GM18870 (cell line): Measurements from ENCODE around the gene STH.

Source experiments
- ATAC-seq: cut with Tn5 transposase; IDR thresholded peaks from one replicate; pipeline ENCODE4 v1.9.1; 2021; ENCODE audit warnings: moderate library complexity; ENCODE audit not compliant: unreplicated experiment

Gene STH

GRCh38 chr17:45984368-45984767, 14.7 kb upstream of the STH start:
- no peak for ATAC-seq

- no peak for ATAC-seq
Observed at GRCh38 chr17:45985447-45985846, 13.6 kb upstream of the STH start.

GRCh38 chr17:45986056-45986455, 13.0 kb upstream of the STH start:
- no peak for ATAC-seq

GRCh38 chr17:45987706-45988105, 11.3 kb upstream of the STH start:
- ATAC-seq = no peak

- ATAC-seq = no peak
Observed at GRCh38 chr17:45989759-45990158, 9.3 kb upstream of the STH start.

GRCh38 chr17:45990886-45991285, 8.2 kb upstream of the STH start:
- ATAC-seq = no peak

GRCh38 chr17:45991341-45991740, 7.7 kb upstream of the STH start:
- ATAC-seq = no peak

GRCh38 chr17:45992175-45992574, 6.9 kb upstream of the STH start:
- ATAC-seq = no peak

GRCh38 chr17:45992904-45993303, 6.1 kb upstream of the STH start:
- ATAC-seq = no peak

GRCh38 chr17:45993962-45994627, 5.0 kb upstream of the STH start:
- no peak for ATAC-seq

GRCh38 chr17:45994987-45995386, 4.1 kb upstream of the STH start:
- no peak for ATAC-seq

- ATAC-seq = no peak
Observed at GRCh38 chr17:45995627-45996270, 3.3 kb upstream of the STH start.

- no peak for ATAC-seq
Observed at GRCh38 chr17:45996282-45996937, 2.6 kb upstream of the STH start.

GRCh38 chr17:45997166-45997565, 1.9 kb upstream of the STH start:
- no peak for ATAC-seq

- ATAC-seq = no peak
Observed at GRCh38 chr17:45997624-45998023, 1.4 kb upstream of the STH start.

- ATAC-seq = no peak
Observed at GRCh38 chr17:45999900-46000290, 845 bp downstream of the STH start.

- ATAC-seq = no peak
Observed at GRCh38 chr17:46000292-46000691, 1.2 kb downstream of the STH start.

GRCh38 chr17:46000757-46001156, 1.7 kb downstream of the STH start:
- no peak for ATAC-seq

GRCh38 chr17:46001390-46002310, 2.6 kb downstream of the STH start:
- no peak for ATAC-seq

- no peak for ATAC-seq
Observed at GRCh38 chr17:46002311-46002972, 3.4 kb downstream of the STH start.

GRCh38 chr17:46002973-46003316, 3.9 kb downstream of the STH start:
- ATAC-seq = no peak
